Stimulated activated memory B cell treated with anti-CD40 and anti-IgM and Interleukin-4, amounts not matched to agents 10 μg/mL and 1 μg/mL and 100 μg/mL, for 72 hours (primary cell): ENCODE data around the gene RCC2.

ENCODE experiments used
- ATAC-seq: fragments of 150-1000 bp; cut with Tn5 transposase; 2 replicates; pipeline ENCODE4 v1.10.0; 2021
- H3K27ac Mint-ChIP-seq: one replicate; pipeline ENCODE4 v1.8.0; 2022; ENCODE audit warnings: mild to moderate bottlenecking, mixed read lengths
- H3K27me3 Mint-ChIP-seq: one replicate; pipeline ENCODE4 v1.8.0; 2022; ENCODE audit warnings: mixed read lengths
- H3K36me3 Mint-ChIP-seq: one replicate; pipeline ENCODE4 v1.8.0; 2022; ENCODE audit warnings: mixed read lengths
- H3K4me1 Mint-ChIP-seq: one replicate; pipeline ENCODE4 v1.8.0; 2022; ENCODE audit warnings: mixed read lengths
- H3K4me3 Mint-ChIP-seq: one replicate; pipeline ENCODE4 v1.8.0; 2022; ENCODE audit warnings: mild to moderate bottlenecking, moderate library complexity, mixed read lengths
- H3K9me3 Mint-ChIP-seq: one replicate; pipeline ENCODE4 v1.8.0; 2022; ENCODE audit warnings: mixed read lengths

Gene RCC2

GRCh38 chr1:17436380-17437174 lies 2.9 kb downstream of the RCC2 start:
- no peak for ATAC-seq
- H3K36me3 Mint-ChIP-seq, result peaks cover 17% of the 10 kb centered on the region
- H3K4me1 Mint-ChIP-seq, result peaks cover 60% of the 10 kb centered on the region
- no peaks in the 10 kb centered on the region for H3K9me3 Mint-ChIP-seq
- peak overlapping the region; percentile 94 for H3K27ac Mint-ChIP-seq
- H3K27me3 Mint-ChIP-seq, result no peaks in the 10 kb centered on the region
- H3K4me3 Mint-ChIP-seq, result peak overlapping the region; percentile 76

DNA sequence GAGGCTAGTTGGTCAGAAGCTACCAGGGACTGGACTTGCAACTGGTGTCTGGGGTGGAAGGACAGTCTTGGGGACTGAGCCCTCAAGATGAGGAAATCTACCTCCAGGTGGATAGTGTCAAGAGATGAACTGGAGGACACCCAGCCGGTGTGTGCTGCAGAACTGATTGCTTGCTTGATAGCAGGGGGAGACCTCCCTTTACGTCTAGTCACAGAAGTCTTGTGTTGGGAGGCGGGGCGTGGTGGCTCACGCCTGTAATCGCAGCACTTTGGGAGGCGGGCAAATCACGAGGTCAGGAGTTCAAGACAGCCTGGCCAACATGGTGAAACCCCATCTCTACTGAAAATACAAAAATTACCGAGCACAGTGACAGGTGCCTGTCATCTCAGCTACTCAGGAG lies 4.9 kb downstream of the RCC2 start:
- Mint-ChIP-seq H3K4me1 (peaks cover 67% of the 10 kb centered on the region), H3K4me3 (no peak overlapping the region), H3K27me3 (no peaks in the 10 kb centered on the region), H3K36me3 (peaks cover 17% of the 10 kb centered on the region), H3K9me3 (no peaks in the 10 kb centered on the region), H3K27ac (peak overlapping the region; percentile 94)
- ATAC-seq, result no peak

- H3K4me1 Mint-ChIP-seq, result peaks cover 72% of the 10 kb centered on the region
Measured at GRCh38 chr1:17434016-17434415, 5.5 kb downstream of the RCC2 start.

GRCh38 chr1:17433261-17433660 lies 6.2 kb downstream of the RCC2 start:
- Mint-ChIP-seq H3K4me3 (no peak overlapping the region), H3K36me3 (peaks cover 29% of the 10 kb centered on the region), H3K27ac (peak overlapping the region; percentile 94), H3K9me3 (no peaks in the 10 kb centered on the region), H3K4me1 (peaks cover 77% of the 10 kb centered on the region), H3K27me3 (no peaks in the 10 kb centered on the region)
- no peak for ATAC-seq

More at GRCh38 chr1:17434016-17434415, 5.5 kb downstream of the RCC2 start:
- H3K9me3 Mint-ChIP-seq, result no peaks in the 10 kb centered on the region
- H3K27me3 Mint-ChIP-seq, result no peaks in the 10 kb centered on the region
- H3K4me3 Mint-ChIP-seq, result no peak overlapping the region
- H3K36me3 Mint-ChIP-seq, result peaks cover 23% of the 10 kb centered on the region
- H3K27ac Mint-ChIP-seq, result peak overlapping the region; percentile 94
- no peak for ATAC-seq

DNA sequence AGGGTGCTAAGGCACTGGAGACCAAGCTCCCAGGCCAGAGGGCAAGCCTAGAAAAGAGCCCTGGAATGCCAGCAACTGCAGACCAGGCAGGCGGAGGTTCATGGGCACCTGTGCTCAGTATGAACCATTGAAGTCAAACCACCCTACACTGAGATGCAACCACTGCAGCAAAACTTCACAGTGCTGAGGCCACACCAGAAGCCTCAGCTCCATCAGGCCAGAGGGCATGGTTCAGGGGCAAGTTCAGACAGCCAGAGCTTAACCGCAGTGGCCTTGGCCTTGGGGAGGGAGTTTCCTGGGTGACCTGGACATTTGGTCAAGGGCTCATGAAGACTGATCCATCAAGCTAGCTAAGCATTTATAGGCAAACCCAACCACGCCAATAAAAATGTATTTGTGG lies 7.1 kb downstream of the RCC2 start:
- Mint-ChIP-seq H3K27me3 (no peaks in the 10 kb centered on the region), H3K9me3 (no peaks in the 10 kb centered on the region), H3K4me3 (no peak overlapping the region), H3K4me1 (peaks cover 77% of the 10 kb centered on the region), H3K36me3 (peaks cover 30% of the 10 kb centered on the region), H3K27ac (peak overlapping the region; percentile 94)
- ATAC-seq, result no peak

- ATAC-seq, result no peak
- Mint-ChIP-seq H3K4me1 (peaks cover 65% of the 10 kb centered on the region), H3K9me3 (no peaks in the 10 kb centered on the region), H3K27me3 (no peaks in the 10 kb centered on the region), H3K36me3 (peaks cover 44% of the 10 kb centered on the region), H3K4me3 (no peak overlapping the region), H3K27ac (peak overlapping the region; percentile 17)
Measured at GRCh38 chr1:17429183-17429582, 10.3 kb downstream of the RCC2 start.

- Mint-ChIP-seq H3K4me3 (no peak overlapping the region), H3K9me3 (no peaks in the 10 kb centered on the region), H3K27ac (no peak overlapping the region), H3K36me3 (peaks cover 52% of the 10 kb centered on the region), H3K27me3 (no peaks in the 10 kb centered on the region), H3K4me1 (peaks cover 64% of the 10 kb centered on the region)
- ATAC-seq, result no peak
Measured at GRCh38 chr1:17427696-17428660, 11.5 kb downstream of the RCC2 start.

- Mint-ChIP-seq H3K36me3 (peaks cover 63% of the 10 kb centered on the region), H3K4me3 (no peak overlapping the region), H3K27ac (peak overlapping the region; percentile 73), H3K4me1 (peaks cover 53% of the 10 kb centered on the region), H3K9me3 (no peaks in the 10 kb centered on the region), H3K27me3 (no peaks in the 10 kb centered on the region)
- ATAC-seq, result no peak
Measured at GRCh38 chr1:17425806-17426600, 13.5 kb downstream of the RCC2 start.

- no peaks in the 10 kb centered on the region for H3K9me3 Mint-ChIP-seq
- H3K36me3 Mint-ChIP-seq, result peaks cover 69% of the 10 kb centered on the region
- H3K27me3 Mint-ChIP-seq, result no peaks in the 10 kb centered on the region
- no peak for ATAC-seq
- no peak overlapping the region for H3K4me3 Mint-ChIP-seq
- H3K4me1 Mint-ChIP-seq, result peaks cover 44% of the 10 kb centered on the region
- H3K27ac Mint-ChIP-seq, result peak overlapping the region; percentile 45
Measured at GRCh38 chr1:17423781-17424245, 15.7 kb downstream of the RCC2 start.

DNA sequence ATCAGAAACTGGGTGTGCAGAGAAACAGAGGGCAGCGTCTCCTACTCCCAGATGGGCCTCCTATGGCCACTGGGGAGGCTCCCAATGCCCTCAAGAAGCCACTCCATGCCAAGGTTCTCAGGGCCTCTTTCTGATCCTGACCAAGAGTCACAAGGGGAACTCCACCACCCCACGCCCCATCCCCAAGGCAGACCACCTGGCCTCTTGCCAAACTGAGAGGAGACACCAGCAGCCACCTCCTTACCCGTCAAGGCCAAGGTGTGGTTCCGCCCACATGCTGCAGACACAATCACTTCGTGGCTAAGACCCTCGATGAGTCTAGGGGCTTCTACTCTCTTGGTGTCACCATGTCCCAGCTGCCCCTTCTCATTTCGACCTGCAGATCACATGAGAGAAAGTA lies 17.0 kb downstream of the RCC2 start:
- H3K27me3 Mint-ChIP-seq, result no peaks in the 10 kb centered on the region
- H3K9me3 Mint-ChIP-seq, result no peaks in the 10 kb centered on the region
- H3K4me3 Mint-ChIP-seq, result no peak overlapping the region
- H3K36me3 Mint-ChIP-seq, result peaks cover 71% of the 10 kb centered on the region
- no peak for ATAC-seq
- H3K4me1 Mint-ChIP-seq, result peaks cover 40% of the 10 kb centered on the region
- no peak overlapping the region for H3K27ac Mint-ChIP-seq

- H3K36me3 Mint-ChIP-seq, result peaks cover 65% of the 10 kb centered on the region
- peaks cover 33% of the 10 kb centered on the region for H3K4me1 Mint-ChIP-seq
- H3K27ac Mint-ChIP-seq, result no peak overlapping the region
- H3K27me3 Mint-ChIP-seq, result no peaks in the 10 kb centered on the region
- ATAC-seq, result no peak
- H3K4me3 Mint-ChIP-seq, result no peak overlapping the region
- H3K9me3 Mint-ChIP-seq, result no peaks in the 10 kb centered on the region
Measured at GRCh38 chr1:17420391-17420918, 19.0 kb downstream of the RCC2 start.

GRCh38 chr1:17419626-17420328 lies 19.7 kb downstream of the RCC2 start:
- Mint-ChIP-seq H3K4me1 (peaks cover 29% of the 10 kb centered on the region), H3K27me3 (no peaks in the 10 kb centered on the region), H3K9me3 (no peaks in the 10 kb centered on the region), H3K27ac (no peak overlapping the region), H3K36me3 (peaks cover 64% of the 10 kb centered on the region), H3K4me3 (no peak overlapping the region)
- ATAC-seq, result peak; percentile 65

- no peak overlapping the region for H3K27ac Mint-ChIP-seq
- peaks cover 6% of the 10 kb centered on the region for H3K4me1 Mint-ChIP-seq
- ATAC-seq, result no peak
- peaks cover 58% of the 10 kb centered on the region for H3K36me3 Mint-ChIP-seq
- no peaks in the 10 kb centered on the region for H3K9me3 Mint-ChIP-seq
- H3K27me3 Mint-ChIP-seq, result no peaks in the 10 kb centered on the region
- H3K4me3 Mint-ChIP-seq, result no peak overlapping the region
Measured at GRCh38 chr1:17416389-17416788, 23.1 kb downstream of the RCC2 start.

DNA sequence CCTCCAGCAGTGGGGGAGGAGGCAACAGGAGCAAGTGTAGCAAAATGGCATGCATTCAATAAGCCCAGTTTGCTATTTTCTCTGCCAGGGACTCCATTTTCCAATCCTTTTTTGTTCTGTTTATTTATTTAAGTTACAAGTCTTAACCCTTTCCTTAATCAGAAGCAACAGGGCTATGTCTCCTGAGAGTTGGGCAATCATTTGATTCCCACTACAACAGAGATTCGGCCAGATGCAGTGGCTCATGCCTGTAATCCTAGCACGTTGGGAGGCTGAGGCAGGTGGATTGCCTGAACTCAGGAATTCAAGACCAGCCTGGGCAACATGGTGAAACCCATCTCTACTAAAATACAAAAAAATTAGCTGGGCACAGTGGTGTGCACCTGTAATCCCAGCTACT lies 25.5 kb downstream of the RCC2 start:
- Mint-ChIP-seq H3K27me3 (no peaks in the 10 kb centered on the region), H3K36me3 (peaks cover 70% of the 10 kb centered on the region), H3K4me1 (no peaks in the 10 kb centered on the region), H3K4me3 (no peak overlapping the region), H3K27ac (no peak overlapping the region), H3K9me3 (no peaks in the 10 kb centered on the region)
- no peak for ATAC-seq
